ENCODE measurements around the gene ZDHHC19.

The ZDHHC19 gene

DNA sequence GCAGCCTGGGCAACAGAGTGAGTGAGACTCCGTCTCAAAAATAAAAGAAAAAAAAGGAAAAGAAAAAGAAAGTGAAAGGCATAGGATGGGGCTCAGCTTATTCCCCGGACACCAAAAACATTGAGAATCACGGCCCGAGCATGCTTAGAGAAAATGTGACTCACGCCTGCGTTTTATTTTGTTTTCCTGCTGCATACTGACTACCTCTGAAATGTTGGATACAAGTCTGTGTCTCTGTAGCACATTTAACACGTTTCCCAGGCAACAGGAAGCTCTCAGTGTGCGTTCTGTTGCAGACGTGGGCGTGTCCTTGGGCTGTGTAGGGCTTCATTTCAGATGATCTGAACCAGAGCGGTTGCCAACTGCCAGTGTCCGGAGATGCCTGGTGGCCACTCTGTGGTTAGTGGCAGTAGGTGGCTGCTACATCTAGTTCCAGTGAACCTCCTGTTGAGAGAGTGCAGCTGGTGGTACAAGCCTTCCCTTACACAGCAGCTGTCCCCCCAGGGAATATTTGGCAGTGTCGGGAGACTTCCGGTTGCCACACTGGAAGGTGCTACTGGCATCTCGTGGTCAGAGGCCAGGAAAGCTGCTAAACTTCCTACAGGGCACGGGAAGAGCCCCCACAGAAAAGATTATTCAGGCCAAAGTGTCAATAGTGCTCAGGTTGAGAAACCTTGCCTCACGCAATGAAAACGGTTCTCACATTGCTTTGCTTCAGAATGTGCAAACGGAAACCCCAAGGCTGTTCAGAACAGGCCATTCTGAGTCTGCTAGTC lies 8.2 kb upstream of the ZDHHC19 start:
- no peaks in the 10 kb centered on the region for H3K4me1 ChIP-seq (ENCODE audit: control insufficient read depth, insufficient read depth, low read length)
- no peak overlapping the region for H3K27ac ChIP-seq (ENCODE audit: extremely low read depth, low read depth, low read length)
- no peaks in the 10 kb centered on the region for H3K9me3 ChIP-seq (ENCODE audit: control insufficient read depth, insufficient read depth, low read depth, low read length)
- TF ChIP-seq PRDM6 (tag by site-specific recombination; IDR thresholded peaks at IDR 0.05), result no peak
- 0 out of 2 replicates have a peak, but pooled peaks have one; percentile 36 for TF ChIP-seq MYNN (tag by site-specific recombination; IDR thresholded peaks at IDR 0.05; ENCODE audit: borderline replicate concordance)
- no peak for TF ChIP-seq ZNF571 (tag by site-specific recombination; IDR thresholded peaks at IDR 0.05)
- TF ChIP-seq ZIC2 (tag by site-specific recombination; IDR thresholded peaks at IDR 0.05), result peak; percentile 65
- TF ChIP-seq HIC1 (tag by site-specific recombination; IDR thresholded peaks at IDR 0.05), result no peak
- peak; percentile 77 for TF ChIP-seq KLF9 (tag by site-specific recombination; IDR thresholded peaks at IDR 0.05; ENCODE audit: low read depth)
- no peak for TF ChIP-seq ZNF394 (tag by site-specific recombination; IDR thresholded peaks at IDR 0.05; ENCODE audit: borderline replicate concordance)
- TF ChIP-seq ZNF488 (tag by site-specific recombination; IDR thresholded peaks at IDR 0.05), result no peak
- TF ChIP-seq OVOL3 (tag by site-specific recombination; IDR thresholded peaks at IDR 0.05), result no peak
- no peak for TF ChIP-seq ZNF623 (tag by site-specific recombination; IDR thresholded peaks at IDR 0.05)
- TF ChIP-seq ZFHX2 (tag by site-specific recombination; conservative IDR thresholded peaks at IDR 0.05), result peak; percentile 21; the same call in 1 of the 2 replicates
- CTCF ChIA-PET, result interaction anchor here (1.1 kb wide), 1 partner anchor 12 kb away, joined by 3 read pairs; no protein-coding TSS in a partner anchor
- no peaks in the 10 kb centered on the region for H3K36me3 ChIP-seq (ENCODE audit: control insufficient read depth in 2 of 2, insufficient read depth in 1 of 2, low read length in 2 of 2)
- POLR2A ChIA-PET, result no interaction called here
- H3K4me3 ChIP-seq (ENCODE audit: low read depth, low read length), result no peak overlapping the region

DNA sequence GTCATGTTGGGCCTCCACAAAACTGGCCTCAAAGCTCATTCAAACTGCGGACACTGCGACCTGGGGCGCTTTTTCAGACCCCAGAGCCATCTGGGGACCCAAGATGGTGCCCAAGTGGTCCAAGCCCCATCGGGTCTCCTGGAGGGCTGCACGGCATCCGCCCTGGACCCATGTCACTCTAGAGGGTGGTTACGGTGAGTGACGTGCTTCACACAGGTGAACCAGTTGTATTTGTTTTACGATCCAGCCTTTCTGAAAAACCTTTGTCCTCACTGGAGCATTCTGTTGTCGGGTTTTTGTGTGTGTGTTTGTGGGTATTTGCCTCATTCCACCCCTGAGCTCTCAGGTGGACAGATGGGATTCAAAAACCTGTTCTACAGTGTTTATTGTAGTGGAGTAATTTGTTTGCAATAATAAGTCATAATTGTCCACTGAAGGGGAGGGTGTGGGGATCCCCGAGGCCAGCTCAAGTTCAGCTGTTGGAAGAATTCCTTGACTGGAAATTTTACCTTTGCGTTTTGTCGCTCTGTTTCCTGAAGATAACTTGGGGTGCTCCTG lies 7.0 kb upstream of the ZDHHC19 start:
- CTCF ChIA-PET, result interaction anchor here (0.6 to 0.7 kb wide), 2 partner anchors 22 to 475 kb away, joined by 3 to 7 read pairs; no protein-coding TSS in a partner anchor
- H3K36me3 ChIP-seq (ENCODE audit: control insufficient read depth in 2 of 2, insufficient read depth in 1 of 2, low read length in 2 of 2), result no peaks in the 10 kb centered on the region
- H3K9me3 ChIP-seq (ENCODE audit: control insufficient read depth, insufficient read depth, low read depth, low read length), result no peaks in the 10 kb centered on the region
- H3K4me1 ChIP-seq (ENCODE audit: control insufficient read depth, insufficient read depth, low read length), result no peaks in the 10 kb centered on the region
- no peak overlapping the region for H3K4me3 ChIP-seq (ENCODE audit: low read depth, low read length)
- TF ChIP-seq ZBTB44 (tag by site-specific recombination; IDR thresholded peaks at IDR 0.05) (no peak), KLF7 (tag by site-specific recombination; IDR thresholded peaks at IDR 0.05; ENCODE audit: borderline replicate concordance) (no peak), ZSCAN23 (tag by site-specific recombination; IDR thresholded peaks at IDR 0.05) (no peak), ZBTB10 (tag by site-specific recombination; IDR thresholded peaks at IDR 0.05) (no peak), ZNF211 (tag by site-specific recombination; IDR thresholded peaks at IDR 0.05; ENCODE audit: low read depth) (no peak), YY2 (tag by site-specific recombination; IDR thresholded peaks at IDR 0.05) (no peak), OVOL3 (tag by site-specific recombination; IDR thresholded peaks at IDR 0.05) (no peak), ZNF596 (tag by site-specific recombination; IDR thresholded peaks at IDR 0.05) (no peak), SALL2 (tag by site-specific recombination; IDR thresholded peaks at IDR 0.05; ENCODE audit: borderline replicate concordance) (no peak)
- TF ChIP-seq, protein P1, sequence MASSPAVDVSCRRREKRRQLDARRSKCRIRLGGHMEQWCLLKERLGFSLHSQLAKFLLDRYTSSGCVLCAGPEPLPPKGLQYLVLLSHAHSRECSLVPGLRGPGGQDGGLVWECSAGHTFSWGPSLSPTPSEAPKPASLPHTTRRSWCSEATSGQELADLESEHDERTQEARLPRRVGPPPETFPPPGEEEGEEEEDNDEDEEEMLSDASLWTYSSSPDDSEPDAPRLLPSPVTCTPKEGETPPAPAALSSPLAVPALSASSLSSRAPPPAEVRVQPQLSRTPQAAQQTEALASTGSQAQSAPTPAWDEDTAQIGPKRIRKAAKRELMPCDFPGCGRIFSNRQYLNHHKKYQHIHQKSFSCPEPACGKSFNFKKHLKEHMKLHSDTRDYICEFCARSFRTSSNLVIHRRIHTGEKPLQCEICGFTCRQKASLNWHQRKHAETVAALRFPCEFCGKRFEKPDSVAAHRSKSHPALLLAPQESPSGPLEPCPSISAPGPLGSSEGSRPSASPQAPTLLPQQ (tag by site-specific recombination; IDR thresholded peaks at IDR 0.05), result no peak
- H3K27ac ChIP-seq (ENCODE audit: extremely low read depth, low read depth, low read length), result no peak overlapping the region
- POLR2A ChIA-PET, result no interaction called here

Data from HEK293 (cell line).